H1 (cell line): ENCODE data around the gene OSM.

Experiments used
- CHD2 ChIP-seq: IDR thresholded peaks from 2 replicates; pipeline ENCODE4 v1.6.1; 2012; ENCODE audit warnings: low read length, improper control_type of control experiment
- CTCF ChIP-seq, 3 experiments: IDR thresholded peaks; 1 replicate in 2 of 3; 2 replicates in 1 of 3; pipeline versions ENCODE4 v1.5.1 to v1.6.1; 2011; ENCODE audit warnings: low read length in 3 of 3, mild to moderate bottlenecking in 3 of 3, inconsistent platforms in 2 of 3, low read depth in 1 of 3, moderate library complexity in 1 of 3; ENCODE audit not compliant: insufficient read depth in 1 of 3; ENCODE audit errors: control extremely low read depth in 1 of 3
- E2F6 ChIP-seq: IDR thresholded peaks from 2 replicates; pipeline ENCODE4 v1.6.1; 2012; ENCODE audit warnings: inconsistent platforms
- EZH2 ChIP-seq: fragments of 200-600 bp; sonication (generic); IDR thresholded peaks from 2 replicates; pipeline ENCODE4 v1.7.1; 2012; ENCODE audit warnings: low read depth, mild to moderate bottlenecking, moderate library complexity, low read length, inconsistent platforms; ENCODE audit not compliant: severe bottlenecking
- JUN ChIP-seq: IDR thresholded peaks from 2 replicates; pipeline ENCODE4 v1.6.1; 2011; ENCODE audit warnings: low read depth, mild to moderate bottlenecking, improper control_type of control experiment, low read length
- POLR2A ChIP-seq, 2 experiments: IDR thresholded peaks; 1 replicate in 1 of 2; 2 replicates in 1 of 2; pipeline ENCODE4 v1.6.1; 2011; ENCODE audit warnings: low read depth in 2 of 2, low read length in 2 of 2, mild to moderate bottlenecking in 2 of 2; ENCODE audit errors: control extremely low read depth in 1 of 2
- POLR2AphosphoS5 ChIP-seq: IDR thresholded peaks from 2 replicates; pipeline ENCODE4 v1.6.1; 2011; ENCODE audit warnings: low read depth, low read length
- POU5F1 ChIP-seq: IDR thresholded peaks from 2 replicates; pipeline ENCODE4 v1.6.1; 2011; ENCODE audit warnings: low read depth, mild to moderate bottlenecking, low read length, moderate library complexity
- RXRA ChIP-seq: IDR thresholded peaks from 2 replicates; pipeline ENCODE4 v1.6.1; 2011; ENCODE audit warnings: low read depth, mild to moderate bottlenecking, low read length, moderate library complexity; ENCODE audit not compliant: insufficient read depth
- SAP30 ChIP-seq: fragments of 300-600 bp; sonication (generic); IDR thresholded peaks from 2 replicates; pipeline ENCODE4 v1.7.1; 2012; ENCODE audit warnings: low read length, moderate library complexity, mild to moderate bottlenecking, inconsistent platforms; ENCODE audit not compliant: insufficient read depth, insufficient replicate concordance
- SIN3A ChIP-seq, 2 experiments: IDR thresholded peaks in 1 of 2; conservative IDR thresholded peaks in 1 of 2; 2 replicates each; pipeline ENCODE4 v1.6.1; 2011 to 2012; ENCODE audit warnings: low read length in 2 of 2, improper control_type of control experiment in 1 of 2, low read depth in 1 of 2, mild to moderate bottlenecking in 1 of 2
- TCF12 ChIP-seq: IDR thresholded peaks from 2 replicates; pipeline ENCODE4 v1.6.1; 2011; ENCODE audit warnings: low read depth, mild to moderate bottlenecking, low read length
- YY1 ChIP-seq: IDR thresholded peaks from 2 replicates; pipeline ENCODE4 v1.6.1; 2011; ENCODE audit warnings: low read depth, mild to moderate bottlenecking, low read length

- TF ChIP-seq POLR2A (IDR thresholded peaks at IDR 0.05; ENCODE audit: control extremely low read depth in 1 of 2, low read depth in 2 of 2, low read length in 2 of 2) (no peak), CTCF (IDR thresholded peaks at IDR 0.05; ENCODE audit: control extremely low read depth in 1 of 3, insufficient read depth in 1 of 3, low read depth in 1 of 3, low read length in 3 of 3) (no peak), SAP30 (no peak), JUN (no peak), POLR2AphosphoS5 (no peak), E2F6 (no peak), RXRA (no peak), CHD2 (no peak), SIN3A (conservative IDR thresholded peaks at IDR 0.05 in 1 of 2, IDR thresholded peaks at IDR 0.05 in 1 of 2; ENCODE audit: low read depth in 1 of 2, low read length in 2 of 2) (no peak), YY1 (no peak), POU5F1 (no peak), EZH2 (no peak), TCF12 (no peak)
These were observed 43.3 kb downstream of the OSM start for GRCh38 chr22:30223303-30223702.
